Fibroblast of lung (primary cell): ENCODE measurements around the gene HMSD. TPM values are rescaled to one million over a fixed set of nuclear protein-coding genes. Genes with fewer than 3 reads are reported as not detected.

Source experiments
- DNase-seq, 2 donors: peaks; one replicate each; pipeline versions ENCODE4 v3.0.0 to v3.0.0-alpha.2; 2010; ENCODE audit warnings: low read depth in 2 of 2
- H2AFZ ChIP-seq: 2 replicates; pipeline ENCODE4 v1.5.1; 2012; ENCODE audit warnings: low read length, control low read depth, inconsistent platforms
- H3K27ac ChIP-seq: 2 replicates; pipeline ENCODE4 v1.5.1; 2011; ENCODE audit warnings: low read length, control low read depth; ENCODE audit not compliant: insufficient read depth
- H3K27me3 ChIP-seq: 2 replicates; pipeline ENCODE4 v1.5.1; 2011; ENCODE audit warnings: mild to moderate bottlenecking, low read length; ENCODE audit not compliant: control insufficient read depth, insufficient read depth
- H3K36me3 ChIP-seq: 2 replicates; pipeline ENCODE4 v1.5.1; 2011; ENCODE audit warnings: low read length; ENCODE audit not compliant: control insufficient read depth, insufficient read depth
- H3K4me1 ChIP-seq: 2 replicates; pipeline ENCODE4 v1.5.1; 2011; ENCODE audit warnings: low read length; ENCODE audit not compliant: control insufficient read depth, insufficient read depth; ENCODE audit errors: extremely low read depth
- H3K4me2 ChIP-seq: 2 replicates; pipeline ENCODE4 v1.5.1; 2011; ENCODE audit warnings: low read length, control low read depth; ENCODE audit not compliant: insufficient read depth; ENCODE audit errors: extremely low read depth
- H3K4me3 ChIP-seq, 4 experiments: fragments of 200-600 bp in 1 of 4; sonication (generic) in 1 of 4; replicated peaks in 1 of 4; 2 replicates each; pipeline ENCODE4 v1.5.1; 2011 to 2016; ENCODE audit warnings: low read length in 4 of 4, low read depth in 3 of 4, mild to moderate bottlenecking in 3 of 4, control low read depth in 2 of 4, inconsistent platforms in 1 of 4, mixed read lengths in 1 of 4; ENCODE audit not compliant: insufficient read depth in 1 of 4; ENCODE audit errors: control extremely low read depth in 1 of 4
- H3K79me2 ChIP-seq: 2 replicates; pipeline ENCODE4 v1.5.1; 2012; ENCODE audit warnings: mild to moderate bottlenecking, low read length, inconsistent platforms; ENCODE audit not compliant: control insufficient read depth, insufficient read depth
- H3K9ac ChIP-seq: 2 replicates; pipeline ENCODE4 v1.5.1; 2011; ENCODE audit warnings: mild to moderate bottlenecking, low read length, control low read depth; ENCODE audit not compliant: insufficient read depth
- H3K9me3 ChIP-seq: 2 replicates; pipeline ENCODE4 v1.5.1; 2012; ENCODE audit warnings: low read depth, low read length; ENCODE audit not compliant: control insufficient read depth, insufficient read depth
- H4K20me1 ChIP-seq: 2 replicates; pipeline ENCODE4 v1.5.1; 2011; ENCODE audit warnings: low read length; ENCODE audit not compliant: control insufficient read depth, insufficient read depth; ENCODE audit errors: extremely low read depth
- EZH2 ChIP-seq: IDR thresholded peaks from 2 replicates; pipeline ENCODE4 v1.5.1; 2012; ENCODE audit warnings: low read length, control low read depth, mild to moderate bottlenecking; ENCODE audit errors: missing control alignments
- polyA minus RNA-seq: library from RNA; depleted of rRNA, polyadenylated mRNA; stranded (reverse); fragments of >200 nt; gene quantifications from 2 replicates; pipeline ENCODE4 v1.2.3, GENCODE V29; 2011; ENCODE audit warnings: low replicate concordance
- polyA plus RNA-seq, 2 donors: library from polyadenylated mRNA; depleted of rRNA in 1 of 2; stranded (reverse) in 1 of 2; unstranded in 1 of 2; fragments of >200 nt; gene quantifications; 2 replicates each; pipeline ENCODE4 v1.2.1, GENCODE V29; 2011 to 2012; ENCODE audit warnings: missing spikeins in 1 of 2
- total RNA-seq: library from RNA; depleted of rRNA; stranded (reverse); fragments of >200 nt; gene quantifications from 2 replicates; pipeline ENCODE4 v1.2.1, GENCODE V29; 2014
- TF ChIP-seq, protein P1 (sequence below), 2 donors: IDR thresholded peaks in 1 of 2; conservative IDR thresholded peaks in 1 of 2; 1 replicate in 1 of 2; 2 replicates in 1 of 2; pipeline ENCODE4 v1.5.1; 2011 to 2012; ENCODE audit warnings: low read length in 2 of 2, control low read depth in 1 of 2, inconsistent platforms in 1 of 2, low read depth in 1 of 2, mild to moderate bottlenecking in 1 of 2

The HMSD gene, protein sequence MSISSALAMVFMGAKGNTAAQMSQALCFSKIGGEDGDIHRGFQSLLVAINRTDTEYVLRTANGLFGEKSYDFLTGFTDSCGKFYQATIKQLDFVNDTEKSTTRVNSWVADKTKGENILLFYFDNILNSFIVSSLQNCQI
- total RNA-seq (0.83 TPM in 1 of 2 replicates, not detected in the other), polyA plus RNA-seq (0.56 and 4.3 TPM in 2 replicates), polyA minus RNA-seq (0.22 TPM in 1 of 2 replicates, not detected in the other)
- polyA plus RNA-seq (2012): 6.5 and 17.6 TPM in 2 replicates

DNA sequence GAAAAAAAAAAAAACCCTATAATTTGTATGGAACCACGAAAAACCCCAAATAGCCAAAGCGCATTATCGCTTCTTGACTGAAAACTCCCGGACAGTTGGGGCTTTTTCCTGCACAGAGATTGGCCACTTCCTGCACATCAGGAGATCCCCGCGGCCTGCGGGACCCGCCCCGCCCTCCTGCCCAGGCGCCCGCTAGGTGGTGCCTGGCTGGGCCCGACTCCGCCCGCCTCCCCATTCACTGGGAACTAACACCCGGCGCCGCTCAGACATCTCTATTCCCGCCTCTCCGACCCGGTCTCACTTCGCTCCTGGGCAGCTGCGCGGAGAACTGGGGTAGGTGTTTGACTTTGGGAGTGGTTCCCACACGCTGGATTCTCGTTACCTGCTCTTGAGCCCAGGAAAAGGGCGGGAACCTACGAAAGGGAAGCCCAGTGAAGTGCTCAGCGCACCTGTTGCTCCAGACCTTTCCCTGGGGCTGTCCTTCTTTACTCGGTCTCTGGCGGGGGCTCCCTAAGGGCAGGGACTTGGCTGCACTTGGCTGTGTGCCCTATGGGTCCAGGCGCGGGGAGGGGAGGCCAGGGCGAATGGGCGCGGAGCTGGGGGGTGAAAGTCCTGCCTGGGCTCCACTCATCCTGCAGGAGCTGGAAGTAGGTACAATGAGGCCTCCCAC, at the start of gene HMSD:
Gene HMSD (plus strand): TSS at position 234 of the 670 bp plus-strand sequence. CDS start 4,155 bp downstream, outside the sequence.
- Histone ChIP-seq H3K4me2 (peak within 1 kb of the TSS; percentile 72), H3K36me3 (no peaks in the 10 kb centered on the region), H2AFZ (peak within 1 kb of the TSS; percentile 88), H4K20me1 (no peaks in the 10 kb centered on the region), H3K4me1 (no peaks in the 10 kb centered on the region), H3K79me2 (no peaks in the 10 kb centered on the region), H3K27me3 (no peaks in the 10 kb centered on the region), H3K9me3 (no peaks in the 10 kb centered on the region), H3K27ac (no peak within 1 kb of the TSS), H3K9ac (no peak within 1 kb of the TSS), H3K4me3 (peak within 1 kb of the TSS; percentile 39 to 61 (median 47))
- no peak for TF ChIP-seq EZH2
- TF ChIP-seq, protein P1, sequence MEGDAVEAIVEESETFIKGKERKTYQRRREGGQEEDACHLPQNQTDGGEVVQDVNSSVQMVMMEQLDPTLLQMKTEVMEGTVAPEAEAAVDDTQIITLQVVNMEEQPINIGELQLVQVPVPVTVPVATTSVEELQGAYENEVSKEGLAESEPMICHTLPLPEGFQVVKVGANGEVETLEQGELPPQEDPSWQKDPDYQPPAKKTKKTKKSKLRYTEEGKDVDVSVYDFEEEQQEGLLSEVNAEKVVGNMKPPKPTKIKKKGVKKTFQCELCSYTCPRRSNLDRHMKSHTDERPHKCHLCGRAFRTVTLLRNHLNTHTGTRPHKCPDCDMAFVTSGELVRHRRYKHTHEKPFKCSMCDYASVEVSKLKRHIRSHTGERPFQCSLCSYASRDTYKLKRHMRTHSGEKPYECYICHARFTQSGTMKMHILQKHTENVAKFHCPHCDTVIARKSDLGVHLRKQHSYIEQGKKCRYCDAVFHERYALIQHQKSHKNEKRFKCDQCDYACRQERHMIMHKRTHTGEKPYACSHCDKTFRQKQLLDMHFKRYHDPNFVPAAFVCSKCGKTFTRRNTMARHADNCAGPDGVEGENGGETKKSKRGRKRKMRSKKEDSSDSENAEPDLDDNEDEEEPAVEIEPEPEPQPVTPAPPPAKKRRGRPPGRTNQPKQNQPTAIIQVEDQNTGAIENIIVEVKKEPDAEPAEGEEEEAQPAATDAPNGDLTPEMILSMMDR (conservative IDR thresholded peaks at IDR 0.05 in 1 of 2, IDR thresholded peaks at IDR 0.05 in 1 of 2; ENCODE audit: low read depth in 1 of 2, low read length in 2 of 2): peak; percentile 28 to 45
- DNase-seq: peak; percentile 28 to 45

DNA sequence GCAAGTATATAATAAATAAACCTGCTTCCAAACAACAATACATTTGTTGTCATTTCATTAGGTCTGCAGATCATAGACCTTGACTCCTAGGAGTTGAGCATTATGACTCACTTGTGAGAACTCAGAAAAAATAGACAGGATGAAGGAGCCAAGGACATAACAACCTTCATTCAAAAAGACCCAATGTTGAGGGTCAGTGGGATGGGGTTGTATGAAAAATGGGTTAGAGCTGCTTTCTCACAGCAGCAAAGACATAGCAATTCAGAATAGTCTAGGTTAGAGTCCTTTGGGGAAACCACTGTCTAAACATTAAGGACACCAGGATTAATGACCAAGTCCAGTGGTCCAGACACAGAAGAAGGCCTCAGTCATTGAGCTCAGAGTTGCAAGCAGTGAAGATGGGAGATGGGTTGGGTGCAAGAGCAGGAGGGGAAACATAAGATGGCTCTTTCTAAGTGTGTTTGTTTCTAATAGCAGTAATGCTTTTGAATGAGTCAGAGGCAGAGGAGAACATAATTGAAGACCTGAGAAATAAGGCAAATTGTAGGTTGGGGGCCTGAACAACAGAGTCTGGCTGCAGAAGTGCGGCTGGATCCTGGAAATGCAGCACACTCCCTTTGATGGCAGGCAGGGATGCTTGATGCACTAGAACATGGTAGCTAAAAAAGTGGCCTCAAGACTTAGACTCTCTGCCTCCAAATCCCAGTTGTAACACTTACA, 45.1 kb upstream of the HMSD start:
- Histone ChIP-seq H3K27me3 (no peaks in the 10 kb centered on the region), H3K4me1 (no peaks in the 10 kb centered on the region), H3K9ac (no peak overlapping the region), H3K4me2 (no peak overlapping the region), H3K36me3 (no peaks in the 10 kb centered on the region), H4K20me1 (no peaks in the 10 kb centered on the region), H3K4me3 (no peak overlapping the region), H3K9me3 (no peaks in the 10 kb centered on the region), H2AFZ (no peak overlapping the region), H3K27ac (no peak overlapping the region), H3K79me2 (no peaks in the 10 kb centered on the region)
- no peak for TF ChIP-seq EZH2
- TF ChIP-seq, protein P1 (conservative IDR thresholded peaks at IDR 0.05 in 1 of 2, IDR thresholded peaks at IDR 0.05 in 1 of 2; ENCODE audit: low read depth in 1 of 2, low read length in 2 of 2): no peak
- no peak for DNase-seq

DNA sequence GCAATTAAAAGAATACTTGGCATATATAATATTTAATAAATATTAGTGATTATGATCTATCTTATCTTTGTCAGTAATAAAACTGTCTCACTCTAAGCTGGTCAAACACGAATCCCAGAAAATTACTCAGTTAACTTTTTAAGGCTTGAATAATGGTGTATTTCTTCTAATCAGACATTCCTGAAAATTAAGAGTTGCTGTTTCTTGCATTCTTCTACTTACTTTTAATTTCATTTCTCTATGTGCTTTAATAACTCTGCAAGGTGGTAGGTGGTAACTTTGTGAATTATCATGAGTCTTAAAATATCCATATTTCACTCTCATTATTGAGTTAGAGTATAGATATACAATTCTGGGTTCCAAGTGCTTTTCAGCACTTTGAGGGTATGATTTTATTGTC, 44.4 kb upstream of the HMSD start:
- Histone ChIP-seq H3K27me3 (no peaks in the 10 kb centered on the region), H3K9me3 (no peaks in the 10 kb centered on the region), H3K9ac (no peak overlapping the region), H2AFZ (no peak overlapping the region), H3K36me3 (no peaks in the 10 kb centered on the region), H3K4me1 (no peaks in the 10 kb centered on the region), H3K79me2 (no peaks in the 10 kb centered on the region), H3K27ac (no peak overlapping the region), H3K4me2 (no peak overlapping the region), H3K4me3 (no peak overlapping the region), H4K20me1 (no peaks in the 10 kb centered on the region)
- no peak for DNase-seq
- no peak for TF ChIP-seq EZH2
- TF ChIP-seq, protein P1 (conservative IDR thresholded peaks at IDR 0.05 in 1 of 2, IDR thresholded peaks at IDR 0.05 in 1 of 2; ENCODE audit: low read depth in 1 of 2, low read length in 2 of 2): no peak
